ACC112 (cell line): ENCODE measurements around the gene METTL16.

ENCODE experiments used
- H2AFZ ChIP-seq: fragments of 200-600 bp; sonication (generic); one replicate; pipeline ENCODE4 v1.6.0; 2017; ENCODE audit warnings: antibody characterized with exemption, low read length; ENCODE audit not compliant: unreplicated experiment
- H3K27ac ChIP-seq: fragments of 200-600 bp; sonication (generic); 2 replicates; pipeline ENCODE4 v1.5.1; 2014; ENCODE audit warnings: low read depth, mild to moderate bottlenecking, antibody characterized with exemption, low read length, moderate library complexity
- H3K27me3 ChIP-seq: fragments of 200-600 bp; sonication (generic); 2 replicates; pipeline ENCODE4 v1.6.1; 2014; ENCODE audit warnings: mild to moderate bottlenecking, antibody characterized with exemption, low read length, moderate library complexity, mixed read lengths; ENCODE audit not compliant: insufficient read depth
- H3K36me3 ChIP-seq: fragments of 200-600 bp; sonication (generic); 2 replicates; pipeline ENCODE4 v1.6.1; 2016; ENCODE audit warnings: mild to moderate bottlenecking, antibody characterized with exemption, low read length, moderate library complexity, mixed read lengths; ENCODE audit not compliant: insufficient read depth
- H3K4me1 ChIP-seq: fragments of 200-600 bp; sonication (generic); one replicate; pipeline ENCODE4 v1.6.1; 2016; ENCODE audit warnings: low read length, mixed read lengths; ENCODE audit not compliant: insufficient read depth, unreplicated experiment, control insufficient read depth
- H3K4me3 ChIP-seq: fragments of 200-600 bp; sonication (generic); 2 replicates; pipeline ENCODE4 v1.5.1; 2014; ENCODE audit warnings: mild to moderate bottlenecking, low read depth, low read length
- H3K79me2 ChIP-seq: fragments of 200-600 bp; sonication (generic); one replicate; pipeline ENCODE4 v1.6.0; 2016; ENCODE audit warnings: low read length; ENCODE audit not compliant: control insufficient read depth, unreplicated experiment, insufficient read depth

Gene METTL16

DNA sequence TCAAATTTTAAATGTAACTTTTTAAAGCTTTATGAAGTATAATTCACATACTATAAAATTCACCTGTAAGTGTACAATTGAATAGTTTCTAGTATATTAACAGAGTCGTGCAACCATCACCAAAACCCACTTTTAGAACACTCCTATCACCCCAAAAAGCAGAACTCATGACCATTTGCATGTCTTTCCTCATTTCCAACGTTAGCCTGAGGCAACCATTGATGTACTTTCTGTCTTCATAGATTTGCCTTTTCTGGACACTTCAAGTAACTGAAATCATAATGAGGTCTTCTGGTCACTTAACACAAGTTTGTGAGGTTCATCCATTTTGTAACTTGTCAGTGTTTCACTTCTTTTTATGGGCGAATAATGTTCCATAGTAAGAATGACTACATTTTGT is 33.2 kb downstream of the METTL16 start:
- no peak overlapping the region for H3K27ac ChIP-seq
- H3K27me3 ChIP-seq, result no peaks in the 10 kb centered on the region
- peaks cover 20% of the 10 kb centered on the region for H3K79me2 ChIP-seq
- H3K4me3 ChIP-seq, result no peak overlapping the region
- no peaks in the 10 kb centered on the region for H3K4me1 ChIP-seq
- H3K36me3 ChIP-seq, result peaks cover 9% of the 10 kb centered on the region
- H2AFZ ChIP-seq, result no peak overlapping the region

DNA sequence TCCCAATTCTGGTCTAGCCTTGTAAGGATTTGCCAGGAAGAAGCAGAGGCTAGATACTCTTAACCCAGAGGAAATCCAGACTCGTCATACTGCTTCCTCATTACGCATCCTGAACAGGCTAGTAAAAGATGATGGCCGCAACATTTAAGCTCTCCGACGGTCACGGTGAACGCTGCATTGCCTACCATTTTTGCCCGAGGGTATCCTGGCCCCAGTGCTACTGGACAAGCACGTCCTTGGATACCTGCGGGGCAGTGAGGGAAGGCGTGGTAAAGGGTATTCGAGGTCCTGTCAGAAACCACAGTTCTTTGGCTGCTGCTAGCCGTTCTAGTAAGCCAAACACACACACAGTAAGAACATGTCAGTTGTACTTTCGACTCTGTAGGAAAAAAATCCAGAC is 36.6 kb downstream of the METTL16 start:
- Histone ChIP-seq H3K27ac (no peak overlapping the region), H3K4me1 (no peaks in the 10 kb centered on the region), H2AFZ (no peak overlapping the region), H3K79me2 (no peaks in the 10 kb centered on the region), H3K4me3 (no peak overlapping the region), H3K27me3 (no peaks in the 10 kb centered on the region), H3K36me3 (peaks cover 12% of the 10 kb centered on the region)

DNA sequence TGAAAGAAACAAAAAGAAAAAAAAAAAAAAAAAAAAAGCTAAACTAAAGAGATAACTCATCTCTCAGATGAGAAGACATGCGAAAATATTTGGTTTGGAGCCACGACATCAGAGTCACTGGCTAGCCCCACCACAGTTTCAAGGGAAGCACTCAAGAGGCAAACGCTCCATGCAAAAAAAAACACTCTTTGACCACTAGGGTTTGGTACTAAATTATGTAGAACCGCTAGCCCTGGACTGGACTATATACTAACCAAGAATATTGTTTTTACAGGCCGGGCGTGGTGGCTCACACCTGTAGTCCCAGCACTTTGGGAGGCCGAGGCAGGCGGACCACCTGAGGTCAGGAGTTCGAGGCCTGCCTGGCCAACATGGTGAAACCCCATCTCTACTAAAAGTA is 37.3 kb downstream of the METTL16 start:
- Histone ChIP-seq H3K4me3 (no peak overlapping the region), H3K27me3 (no peaks in the 10 kb centered on the region), H2AFZ (no peak overlapping the region), H3K36me3 (peaks cover 12% of the 10 kb centered on the region), H3K27ac (no peak overlapping the region), H3K79me2 (no peaks in the 10 kb centered on the region), H3K4me1 (no peaks in the 10 kb centered on the region)

DNA sequence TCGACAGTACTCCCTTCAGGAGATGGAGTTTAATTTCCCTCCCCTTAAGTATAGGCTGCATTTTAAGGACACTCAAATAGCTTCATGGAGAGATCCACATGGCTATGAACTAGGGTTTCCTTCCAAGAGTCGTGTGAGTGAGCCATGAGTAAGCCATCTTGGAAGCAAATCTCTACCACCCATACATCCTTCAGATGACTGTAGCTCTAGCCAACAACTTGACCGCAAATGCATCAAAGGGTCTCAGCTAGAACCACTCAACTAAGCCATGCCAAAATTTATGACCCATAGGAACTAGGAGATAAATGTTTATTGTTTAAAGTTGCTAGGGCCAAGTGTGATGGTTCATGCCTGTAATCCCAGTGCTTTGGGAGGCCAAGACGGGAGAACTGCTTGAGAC is 43.4 kb downstream of the METTL16 start:
- Histone ChIP-seq H3K79me2 (no peaks in the 10 kb centered on the region), H3K36me3 (peaks cover 11% of the 10 kb centered on the region), H3K4me3 (no peak overlapping the region), H3K27me3 (no peaks in the 10 kb centered on the region), H3K4me1 (no peaks in the 10 kb centered on the region), H3K27ac (peak overlapping the region; percentile 58; the same call in 1 of the 2 replicates), H2AFZ (no peak overlapping the region)

DNA sequence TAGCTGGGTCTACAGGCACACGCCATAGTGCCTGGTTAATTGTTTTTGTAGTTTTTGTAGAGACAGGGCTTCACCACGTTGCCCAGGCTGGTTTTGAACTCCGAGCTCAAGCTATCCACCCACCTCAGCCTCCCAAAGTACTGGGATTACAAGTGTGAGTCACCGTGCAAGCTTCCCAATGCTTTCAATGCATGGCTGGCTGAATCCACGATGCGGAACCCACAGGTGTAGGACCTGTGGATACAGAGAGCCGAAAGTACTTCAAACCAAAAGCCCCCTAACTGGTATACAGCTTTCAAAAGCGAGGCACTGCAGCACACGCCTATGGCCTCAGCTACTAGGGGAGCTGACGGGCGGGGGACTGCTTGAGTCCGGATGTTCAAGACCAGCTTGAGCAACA is 44.8 kb downstream of the METTL16 start:
- Histone ChIP-seq H3K36me3 (peaks cover 9% of the 10 kb centered on the region; the same call in 1 of the 2 replicates), H3K4me1 (no peaks in the 10 kb centered on the region), H3K4me3 (no peak overlapping the region), H3K27ac (no peak overlapping the region), H2AFZ (no peak overlapping the region), H3K79me2 (no peaks in the 10 kb centered on the region), H3K27me3 (no peaks in the 10 kb centered on the region)

DNA sequence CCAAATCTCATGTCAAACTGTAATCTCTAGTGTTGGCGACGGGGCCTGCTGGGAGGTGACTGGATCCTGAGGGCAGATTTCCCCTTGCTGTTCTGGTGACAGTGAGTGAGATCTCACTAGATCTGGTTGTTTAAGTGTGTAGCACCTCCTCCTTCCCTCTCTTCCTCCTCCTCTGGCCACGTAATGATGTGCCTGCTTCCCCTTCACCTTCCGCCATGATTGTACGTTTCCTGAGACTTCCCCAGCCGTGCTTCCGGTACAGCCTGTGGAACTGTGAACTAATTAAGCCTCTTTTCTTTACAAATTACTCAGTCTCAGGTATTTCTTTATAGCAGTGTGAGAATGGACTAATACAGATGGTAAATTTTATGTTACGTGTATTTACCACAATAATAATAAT is 49.2 kb downstream of the METTL16 start:
- H3K36me3 ChIP-seq, result peaks cover 5% of the 10 kb centered on the region; the same call in 1 of the 2 replicates
- H3K27me3 ChIP-seq, result no peaks in the 10 kb centered on the region
- H3K4me1 ChIP-seq, result peaks cover 15% of the 10 kb centered on the region
- H3K79me2 ChIP-seq, result no peaks in the 10 kb centered on the region
- no peak overlapping the region for H3K27ac ChIP-seq
- no peak overlapping the region for H2AFZ ChIP-seq
- no peak overlapping the region for H3K4me3 ChIP-seq

DNA sequence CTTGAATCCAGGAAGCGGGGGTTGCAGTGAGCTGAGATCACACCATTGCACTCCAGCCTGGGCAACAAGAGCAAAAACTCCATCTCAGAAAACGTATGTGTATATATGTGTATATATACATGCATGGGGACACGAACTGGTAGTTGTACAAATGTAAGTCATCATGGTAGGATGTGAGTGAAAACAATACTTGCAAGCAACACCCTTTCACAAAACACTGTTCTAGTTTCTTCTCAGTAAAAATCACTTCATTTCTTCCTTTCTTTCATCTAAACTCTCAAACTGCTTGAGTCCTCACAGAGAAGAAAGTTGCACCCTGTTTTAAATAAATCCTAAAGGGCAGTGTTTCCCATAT is 51.8 kb downstream of the METTL16 start:
- Histone ChIP-seq H2AFZ (no peak overlapping the region), H3K4me3 (no peak overlapping the region), H3K4me1 (peaks cover 15% of the 10 kb centered on the region), H3K27me3 (no peaks in the 10 kb centered on the region), H3K79me2 (no peaks in the 10 kb centered on the region), H3K36me3 (peaks cover 5% of the 10 kb centered on the region; the same call in 1 of the 2 replicates), H3K27ac (peak overlapping the region; percentile 71)

DNA sequence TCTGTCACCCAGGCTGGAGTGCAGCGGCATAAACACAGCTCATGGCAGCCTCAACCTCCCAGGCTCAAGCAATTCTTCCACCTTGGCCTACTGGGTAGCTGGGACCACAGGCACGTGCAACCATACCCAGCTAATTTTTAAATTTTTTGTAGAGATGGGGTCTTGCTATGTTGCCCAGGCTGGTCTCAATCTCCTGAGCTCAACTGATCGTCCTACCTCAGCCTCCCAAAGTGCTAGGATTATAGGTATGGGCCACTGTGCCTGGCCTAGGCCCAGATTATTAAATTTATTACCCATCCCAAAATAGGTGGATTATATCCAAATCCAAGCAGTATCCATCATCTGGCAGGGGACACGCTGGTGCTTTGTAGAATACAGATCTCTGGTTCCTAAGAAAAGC is 53.8 kb downstream of the METTL16 start:
- no peaks in the 10 kb centered on the region for H3K27me3 ChIP-seq
- H3K79me2 ChIP-seq, result no peaks in the 10 kb centered on the region
- peaks cover 5% of the 10 kb centered on the region; the same call in 1 of the 2 replicates for H3K36me3 ChIP-seq
- no peak overlapping the region for H2AFZ ChIP-seq
- H3K4me3 ChIP-seq, result no peak overlapping the region
- peaks cover 15% of the 10 kb centered on the region for H3K4me1 ChIP-seq
- no peak overlapping the region for H3K27ac ChIP-seq

DNA sequence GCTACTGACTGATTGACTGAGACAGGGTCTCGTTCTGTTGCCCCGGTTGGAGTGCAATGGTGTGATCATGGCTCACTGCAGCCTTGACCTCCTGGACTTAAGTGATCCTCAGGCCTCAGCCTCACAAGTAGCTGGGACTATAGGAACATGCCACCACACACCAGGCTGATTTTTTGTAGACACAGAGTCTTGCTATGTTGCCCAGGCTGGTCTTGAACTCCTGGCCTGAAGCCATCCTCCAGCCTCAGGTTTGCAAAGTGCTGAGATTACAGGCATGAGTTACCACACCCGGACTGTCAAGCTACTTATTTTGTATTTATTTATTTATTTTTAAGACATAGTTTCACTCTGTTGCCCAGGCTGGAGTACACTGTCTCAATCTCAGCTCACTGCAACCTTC is 55.2 kb downstream of the METTL16 start:
- Histone ChIP-seq H3K79me2 (no peaks in the 10 kb centered on the region), H3K27me3 (no peaks in the 10 kb centered on the region), H3K4me1 (peaks cover 15% of the 10 kb centered on the region), H2AFZ (no peak overlapping the region), H3K4me3 (no peak overlapping the region), H3K27ac (no peak overlapping the region), H3K36me3 (peaks cover 5% of the 10 kb centered on the region; the same call in 1 of the 2 replicates)

DNA sequence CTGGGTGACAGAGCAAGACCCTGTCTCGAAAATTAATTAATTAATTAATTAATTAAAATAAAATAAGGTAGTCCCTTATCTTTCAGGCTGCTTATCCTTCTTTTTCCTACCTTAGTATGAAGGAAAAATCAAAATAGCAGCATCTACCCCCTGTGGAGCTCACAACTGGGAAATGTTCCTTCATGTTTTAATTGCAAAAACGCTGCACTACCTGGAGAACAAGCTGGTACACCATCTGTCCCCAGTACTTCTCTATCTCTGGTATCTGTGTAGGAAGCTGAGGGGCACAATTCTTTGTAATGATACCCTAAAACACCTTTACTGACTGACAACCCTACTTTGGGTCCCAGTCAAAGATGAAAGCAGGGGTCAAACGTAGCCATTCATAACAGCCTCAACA is 55.7 kb downstream of the METTL16 start:
- Histone ChIP-seq H3K27me3 (no peaks in the 10 kb centered on the region), H2AFZ (no peak overlapping the region), H3K36me3 (peaks cover 5% of the 10 kb centered on the region; the same call in 1 of the 2 replicates), H3K4me1 (peaks cover 15% of the 10 kb centered on the region), H3K4me3 (no peak overlapping the region), H3K27ac (no peak overlapping the region), H3K79me2 (no peaks in the 10 kb centered on the region)

DNA sequence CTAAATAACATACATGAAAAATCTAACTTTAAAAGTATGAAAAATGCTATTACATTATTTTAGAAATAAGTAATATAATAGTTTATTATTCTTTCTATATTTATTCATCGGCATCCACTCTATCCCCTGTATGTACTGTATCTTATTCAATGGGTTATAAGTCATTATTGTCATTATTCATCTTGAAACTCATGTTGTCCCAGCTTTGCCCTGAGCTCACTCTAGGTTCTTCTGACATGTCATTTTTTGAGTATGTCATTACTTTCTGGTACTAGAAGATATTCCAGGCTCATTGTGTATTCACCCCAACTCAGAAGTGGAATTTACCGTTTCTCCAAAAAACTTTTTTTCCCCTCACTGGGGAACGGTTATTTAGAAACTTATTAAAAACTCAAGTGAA is 57.8 kb downstream of the METTL16 start:
- H3K36me3 ChIP-seq, result peaks cover 8% of the 10 kb centered on the region; the same call in 1 of the 2 replicates
- no peaks in the 10 kb centered on the region for H3K27me3 ChIP-seq
- no peaks in the 10 kb centered on the region for H3K79me2 ChIP-seq
- no peak overlapping the region for H3K4me3 ChIP-seq
- H3K27ac ChIP-seq, result no peak overlapping the region
- H3K4me1 ChIP-seq, result peaks cover 1% of the 10 kb centered on the region
- no peak overlapping the region for H2AFZ ChIP-seq
